K562 (cell line): ENCODE results near the gene DIAPH3. TPM values are rescaled to one million over a fixed set of nuclear protein-coding genes. Genes with fewer than 3 reads are reported as not detected.

Source experiments
- ATAC-seq: fragments of 200-7000 bp; cut with Tn5 transposase; 3 replicates; pipeline ENCODE4 v1.9.1; 2020; ENCODE audit warnings: moderate library complexity
- BruUV-seq: library from RNA; stranded (reverse); fragments of 400-500 nt; replicated peaks from 2 replicates; lab custom pipeline; 2021; lab: Mats Ljungman, UMichigan
- CTCF ChIA-PET: fragments of 300-600 bp; formaldehyde crosslinking; extraction: SDS; loops from one replicate; lab custom pipeline; 2021; ENCODE audit warnings: low intra/inter-chr PET ratio; lab: Yijun Ruan, JAX
- POLR2A ChIA-PET: fragments of 300-600, 350-650 bp; sonication (Branson Sonifier 250); formaldehyde crosslinking; extraction: SDS; loops from one replicate; lab custom pipeline; 2021; ENCODE audit warnings: antibody characterized with exemption, inconsistent platforms; lab: Yijun Ruan, JAX
- DNase-seq, 4 experiments: peaks; one replicate each; pipeline versions ENCODE4 v3.0.0 to v3.0.0-alpha.2; 2011 to 2018; ENCODE audit warnings: low spot score in 3 of 4, mixed read lengths in 3 of 4; ENCODE audit errors: extremely low read depth in 1 of 4
- FAIRE-seq: peaks from 2 replicates; lab custom pipeline; 2011; peaks lifted over from hg19 to GRCh38; lab: Jason Lieb, UNC
- H2AFZ ChIP-seq: 2 replicates; pipeline ENCODE4 v1.6.0; 2011; ENCODE audit warnings: low read depth, low read length, control low read depth, inconsistent platforms
- H3K27ac ChIP-seq: fragments of 200-600 bp; 3 replicates; pipeline ENCODE4 v1.8.0; 2011; ENCODE audit warnings: low read depth, mild to moderate bottlenecking, control low read depth, inconsistent platforms, low read length, moderate library complexity, mixed read lengths; ENCODE audit errors: extremely low read depth
- H3K27me3 ChIP-seq, 2 experiments: fragments of 300-600 bp in 1 of 2; 2 replicates in 1 of 2; 3 replicates in 1 of 2; pipeline versions ENCODE4 v1.6.0 to v1.8.0; 2011; ENCODE audit warnings: inconsistent platforms in 2 of 2, low read length in 2 of 2, mild to moderate bottlenecking in 1 of 2, mixed read lengths in 1 of 2, moderate library complexity in 1 of 2; ENCODE audit not compliant: control insufficient read depth in 2 of 2, insufficient read depth in 2 of 2
- H3K36me3 ChIP-seq: fragments of 300-600 bp; 3 replicates; pipeline ENCODE4 v1.8.0; 2011; ENCODE audit warnings: mild to moderate bottlenecking, low read length, inconsistent platforms; ENCODE audit not compliant: control insufficient read depth, insufficient read depth
- H3K4me1 ChIP-seq, 2 experiments: fragments of 200-600 bp in 1 of 2; replicated peaks in 1 of 2; 2 replicates in 1 of 2; 3 replicates in 1 of 2; pipeline versions ENCODE4 v1.5.1 to v1.8.0; 2011; ENCODE audit warnings: inconsistent platforms in 2 of 2, low read length in 2 of 2, mild to moderate bottlenecking in 1 of 2, mixed read lengths in 1 of 2, moderate library complexity in 1 of 2; ENCODE audit not compliant: control insufficient read depth in 2 of 2, insufficient read depth in 2 of 2
- H3K4me2 ChIP-seq: 2 replicates; pipeline ENCODE4 v1.6.1; 2011; ENCODE audit warnings: low read length, control low read depth, inconsistent platforms, mixed read lengths; ENCODE audit not compliant: insufficient read depth
- H3K4me3 ChIP-seq: fragments of 200-600 bp; sonication (generic), shearing (Covaris generic); 2 replicates; pipeline ENCODE4 v1.5.1; 2016; ENCODE audit warnings: control low read depth, inconsistent platforms
- H3K79me2 ChIP-seq: fragments of 200-600 bp; 3 replicates; pipeline ENCODE4 v1.8.0; 2011; ENCODE audit warnings: low read length, inconsistent platforms; ENCODE audit not compliant: control insufficient read depth, insufficient read depth
- H3K9ac ChIP-seq, 2 experiments: 2 replicates each; pipeline versions ENCODE4 v1.6.0 to v1.6.1; 2011; ENCODE audit warnings: low read depth in 2 of 2, low read length in 2 of 2, control low read depth in 1 of 2, inconsistent platforms in 1 of 2, mild to moderate bottlenecking in 1 of 2, mixed read lengths in 1 of 2; ENCODE audit not compliant: insufficient read depth in 1 of 2
- H3K9me1 ChIP-seq: one replicate; pipeline ENCODE4 v1.6.0; 2011; ENCODE audit warnings: inconsistent platforms, mild to moderate bottlenecking, low read length, moderate library complexity; ENCODE audit not compliant: control insufficient read depth, insufficient read depth
- H3K9me3 ChIP-seq: replicated peaks from 2 replicates; pipeline ENCODE4 v1.5.1; 2011; ENCODE audit warnings: low read depth, low read length, inconsistent platforms; ENCODE audit not compliant: control insufficient read depth, insufficient read depth
- H4K20me1 ChIP-seq: replicated peaks from 2 replicates; pipeline ENCODE4 v1.6.1; 2011; ENCODE audit warnings: low read length, inconsistent platforms, mixed read lengths; ENCODE audit not compliant: control insufficient read depth, insufficient read depth
- CREB5 ChIP-seq: fragments of 250-450 bp; sonication (Bioruptor Pico); IDR thresholded peaks from 2 replicates; pipeline ENCODE4 v1.5.0; 2020; ENCODE audit warnings: mild to moderate bottlenecking
- FOXJ2 ChIP-seq: fragments of 200-800 bp; sonication (Bioruptor generic); IDR thresholded peaks from 2 replicates; pipeline ENCODE4 v1.6.1; 2016; ENCODE audit warnings: missing genetic modification characterization, missing compliant biosample characterization
- HMGN3 ChIP-seq: IDR thresholded peaks from 2 replicates; pipeline ENCODE4 v1.6.1; 2011; ENCODE audit warnings: borderline replicate concordance, low read depth, mild to moderate bottlenecking, mixed read lengths, low read length; ENCODE audit not compliant: insufficient read length; ENCODE audit errors: extremely low read depth
- MED1 ChIP-seq: sonication (generic); formaldehyde crosslinking; IDR thresholded peaks from 2 replicates; pipeline ENCODE4 v1.8.1; 2023; ENCODE audit warnings: missing genetic modification reagents, borderline replicate concordance
- POLR2B ChIP-seq: fragments of 450-650 bp; IDR thresholded peaks from 2 replicates; pipeline ENCODE4 v1.6.1; 2018; ENCODE audit warnings: low read depth; ENCODE audit not compliant: partially characterized antibody
- RB1 ChIP-seq: fragments of 450-650 bp; IDR thresholded peaks from 2 replicates; pipeline ENCODE4 v1.6.1; 2017; ENCODE audit warnings: low read depth, mild to moderate bottlenecking
- STAT5B ChIP-seq: fragments of 250-450 bp; sonication (Bioruptor Pico); IDR thresholded peaks from 2 replicates; pipeline ENCODE4 v1.8.0; 2021; ENCODE audit warnings: mild to moderate bottlenecking, inconsistent platforms
- SUPT5H ChIP-seq: fragments of 450-650 bp; IDR thresholded peaks from 2 replicates; pipeline ENCODE4 v1.6.1; 2016
- ZC3H4 ChIP-seq: sonication (generic); formaldehyde crosslinking; IDR thresholded peaks from 2 replicates; pipeline ENCODE4 v1.9.0; 2021; ENCODE audit warnings: missing genetic modification reagents, borderline replicate concordance
- ZC3H8 ChIP-seq: fragments of 450-650 bp; IDR thresholded peaks from 2 replicates; pipeline ENCODE4 v1.6.1; 2017
- ZNF347 ChIP-seq: fragments of 450-650 bp; formaldehyde crosslinking; IDR thresholded peaks from 2 replicates; pipeline ENCODE4 v1.4.0; 2020; ENCODE audit warnings: low read depth, mild to moderate bottlenecking, moderate library complexity
- ZNF408 ChIP-seq: fragments of 250-450 bp; sonication (Bioruptor Pico); IDR thresholded peaks from 2 replicates; pipeline ENCODE4 v1.4.0; 2020; ENCODE audit warnings: low read depth, mild to moderate bottlenecking, moderate library complexity
- ZNF41 ChIP-seq: fragments of 250-450 bp; sonication (Bioruptor Pico); conservative IDR thresholded peaks from 2 replicates; pipeline ENCODE4 v1.4.0; 2020; ENCODE audit warnings: mild to moderate bottlenecking
- WGBS: fragments of 100-300 bp; shearing (Covaris generic); methylation state at CpG from one replicate; pipeline ENCODE4 v1.1.6; 2016; ENCODE audit warnings: low coverage, mixed read lengths; ENCODE audit not compliant: insufficient coverage; ENCODE audit errors: missing lambda C conversion rate; 5-methylcytosine and 5-hydroxymethylcytosine counted together
- in situ Hi-C: fragments of 300-500 bp; cut with MboI; formaldehyde crosslinking; loops from 4 replicates; pipeline ENCODE4 v1.15.0; 2018; ENCODE audit warnings: inconsistent platforms, mixed read lengths
- intact Hi-C: fragments of 100-400 bp; cut with micrococcal nuclease; formaldehyde crosslinking; loops from 2 replicates; pipeline ENCODE4 v1.14.2; 2022
- polyA plus RNA-seq, 8 experiments: library from polyadenylated mRNA; depleted of rRNA in 4 of 8; stranded (reverse) in 5 of 8; unstranded in 3 of 8; fragments of >200 nt; fragmentation: Nextera tagmentation in 2 of 8; fragmentation: Illumina TruSeq in 1 of 8; extraction: Ambion mirVana in 2 of 8; extraction: Trizol in 1 of 8; gene quantifications; 2 replicates each; pipeline versions ENCODE4 v1.2.1 to v1.2.3, GENCODE V29; 2011 to 2014; ENCODE audit warnings: inconsistent platforms in 1 of 8, missing spikeins in 1 of 8
- total RNA-seq, 7 experiments: library from RNA; depleted of rRNA in 6 of 7; stranded (reverse); fragments of >200 nt in 6 of 7; fragmentation: Illumina TruSeq in 2 of 7; extraction: Trizol in 2 of 7; gene quantifications; 2 replicates each; pipeline versions ENCODE4 v1.2.1 to v1.2.3, GENCODE V29; 2011 to 2021; ENCODE audit warnings: low replicate concordance in 1 of 7

Gene DIAPH3
- total and polyA plus RNA-seq, 9 of the 15 experiments (the other 6 are each of a cell fraction or from before 2014, with no cell fraction given), result 9.0 to 18.7 (median 14.7) TPM

DNA sequence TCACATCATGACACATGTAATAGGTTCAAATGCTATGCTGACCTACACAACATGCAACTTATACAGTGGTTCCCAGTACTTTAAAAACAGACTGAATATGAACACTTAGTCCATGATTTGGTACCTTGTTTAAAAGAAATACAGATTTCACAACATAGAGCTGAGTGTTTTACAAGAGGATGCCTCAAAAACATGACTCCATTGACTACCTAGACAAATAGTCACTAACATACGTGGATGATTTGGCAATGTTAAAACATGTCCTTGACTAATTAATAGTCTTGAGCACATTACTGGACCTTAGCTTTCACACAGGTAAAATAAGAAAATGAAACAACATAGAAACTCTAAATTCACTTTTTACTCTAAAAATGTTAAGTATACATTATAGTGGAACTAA is 300.1 kb downstream of the DIAPH3 start:
- in situ Hi-C loops, result no loop called here
- Histone ChIP-seq H4K20me1 (no peaks in the 10 kb centered on the region), H3K9me1 (no peaks in the 10 kb centered on the region), H3K4me3 (no peak overlapping the region), H3K9me3 (no peaks in the 10 kb centered on the region), H3K27me3 (no peaks in the 10 kb centered on the region), H3K79me2 (no peaks in the 10 kb centered on the region), H3K4me1 (no peaks in the 10 kb centered on the region), H2AFZ (no peak overlapping the region), H3K27ac (no peak overlapping the region), H3K36me3 (no peaks in the 10 kb centered on the region), H3K9ac (no peak overlapping the region), H3K4me2 (no peak overlapping the region)
- WGBS, result 92% methylated on average over 1 of the region's 1 CpG
- no peak for TF ChIP-seq POLR2B
- TF ChIP-seq SUPT5H, result no peak
- TF ChIP-seq ZNF408 (CRISPR knock-in tag), result no peak
- DNase-seq (no peak), FAIRE-seq (no peak), ATAC-seq (no peak)
- ChIA-PET POLR2A (no interaction called here), CTCF (no interaction called here)
- intact Hi-C loops, result no loop called here
- no TSS peak for BruUV-seq

GRCh38 chr13:59861676-59862075 is 302.1 kb downstream of the DIAPH3 start:
- ATAC-seq, result no peak
- no peak for FAIRE-seq
- 87% methylated on average over 4 of the region's 4 CpGs for WGBS
- no peaks in the 10 kb centered on the region for H4K20me1 ChIP-seq
- BruUV-seq, result no TSS peak
- DNase-seq, result no peak
- intact Hi-C loops (no loop called here), in situ Hi-C loops (no loop called here)
- H3K9me3 ChIP-seq, result no peaks in the 10 kb centered on the region
- no peak overlapping the region for H3K4me3 ChIP-seq
- H3K79me2 ChIP-seq, result no peaks in the 10 kb centered on the region
- H3K27ac ChIP-seq, result no peak overlapping the region
- H3K27me3 ChIP-seq, result no peaks in the 10 kb centered on the region
- POLR2A ChIA-PET, result no interaction called here
- H3K36me3 ChIP-seq, result no peaks in the 10 kb centered on the region
- no peak overlapping the region for H2AFZ ChIP-seq
- H3K9ac ChIP-seq, result no peak overlapping the region
- CTCF ChIA-PET, result no interaction called here
- H3K9me1 ChIP-seq, result no peaks in the 10 kb centered on the region
- H3K4me2 ChIP-seq, result no peak overlapping the region
- no peaks in the 10 kb centered on the region for H3K4me1 ChIP-seq
- TF ChIP-seq ZC3H8, result no peak
- TF ChIP-seq ZNF347 (CRISPR knock-in tag), result no peak
- no peak for TF ChIP-seq HMGN3
- TF ChIP-seq MED1 (CRISPR knock-in tag), result no peak
- TF ChIP-seq STAT5B (CRISPR knock-in tag), result no peak
- no peak for TF ChIP-seq RB1
- no peak for TF ChIP-seq CREB5
- TF ChIP-seq ZNF41 (CRISPR knock-in tag), result no peak
- TF ChIP-seq FOXJ2, result no peak
- no peak for TF ChIP-seq ZC3H4
